ENCODE results near the gene LYPD3.

DNA sequence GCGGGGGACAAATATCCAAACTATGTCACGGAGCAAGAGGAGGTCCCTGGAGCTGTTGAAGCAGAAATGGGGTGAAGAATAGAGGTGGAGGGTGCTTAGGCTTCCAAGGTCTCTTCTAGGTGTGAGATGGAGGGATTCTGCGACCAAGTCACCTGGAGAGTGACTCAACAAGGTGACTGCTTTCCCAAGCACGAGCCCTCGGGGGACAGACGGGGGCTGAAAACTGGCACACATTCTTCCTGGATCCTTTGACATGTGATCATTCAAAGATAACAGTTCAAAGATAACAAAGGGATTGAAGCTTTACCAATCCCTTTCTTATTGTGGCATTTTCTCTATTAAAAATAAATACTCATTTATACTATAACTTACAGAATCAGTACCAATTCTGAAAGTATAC, 53.0 kb downstream of the LYPD3 start:
- TF ChIP-seq CTCF (IDR thresholded peaks at IDR 0.05) (no peak), POLR2A (IDR thresholded peaks at IDR 0.05) (no peak)
